Fibroblast of skin of left biceps (primary cell): ENCODE measurements around the gene KLK10.

Experiments used
- DNase-seq, 2 experiments: peaks; one replicate each; pipeline ENCODE4 v3.0.0-alpha.2; 2013; ENCODE audit warnings: low read depth in 2 of 2

The KLK10 gene, protein sequence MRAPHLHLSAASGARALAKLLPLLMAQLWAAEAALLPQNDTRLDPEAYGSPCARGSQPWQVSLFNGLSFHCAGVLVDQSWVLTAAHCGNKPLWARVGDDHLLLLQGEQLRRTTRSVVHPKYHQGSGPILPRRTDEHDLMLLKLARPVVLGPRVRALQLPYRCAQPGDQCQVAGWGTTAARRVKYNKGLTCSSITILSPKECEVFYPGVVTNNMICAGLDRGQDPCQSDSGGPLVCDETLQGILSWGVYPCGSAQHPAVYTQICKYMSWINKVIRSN

DNA sequence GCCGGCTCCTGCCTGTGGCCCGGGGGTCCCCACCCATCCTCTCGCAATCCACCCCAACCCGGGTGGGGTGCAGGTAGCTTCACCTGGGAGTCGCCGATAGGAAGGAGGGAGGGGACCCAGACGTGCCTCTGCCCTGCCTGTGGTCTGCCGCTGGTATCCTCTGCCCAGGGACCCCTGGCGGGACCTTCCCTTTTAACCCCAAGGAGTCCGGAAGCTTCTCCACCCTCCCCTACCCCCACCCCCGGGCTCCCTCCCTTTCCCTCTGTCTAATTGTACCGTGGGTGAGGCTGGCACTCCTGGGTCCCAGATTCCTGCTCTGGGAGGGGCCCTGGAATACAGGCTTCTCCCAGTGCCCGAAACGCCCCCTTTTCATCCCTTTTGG, at the start of gene KLK10:
TSS of gene KLK10 (minus strand) at position 166 of the 382 bp plus-strand sequence. CDS start 579 bp downstream, outside the sequence.
- DNase-seq: no peak

DNA sequence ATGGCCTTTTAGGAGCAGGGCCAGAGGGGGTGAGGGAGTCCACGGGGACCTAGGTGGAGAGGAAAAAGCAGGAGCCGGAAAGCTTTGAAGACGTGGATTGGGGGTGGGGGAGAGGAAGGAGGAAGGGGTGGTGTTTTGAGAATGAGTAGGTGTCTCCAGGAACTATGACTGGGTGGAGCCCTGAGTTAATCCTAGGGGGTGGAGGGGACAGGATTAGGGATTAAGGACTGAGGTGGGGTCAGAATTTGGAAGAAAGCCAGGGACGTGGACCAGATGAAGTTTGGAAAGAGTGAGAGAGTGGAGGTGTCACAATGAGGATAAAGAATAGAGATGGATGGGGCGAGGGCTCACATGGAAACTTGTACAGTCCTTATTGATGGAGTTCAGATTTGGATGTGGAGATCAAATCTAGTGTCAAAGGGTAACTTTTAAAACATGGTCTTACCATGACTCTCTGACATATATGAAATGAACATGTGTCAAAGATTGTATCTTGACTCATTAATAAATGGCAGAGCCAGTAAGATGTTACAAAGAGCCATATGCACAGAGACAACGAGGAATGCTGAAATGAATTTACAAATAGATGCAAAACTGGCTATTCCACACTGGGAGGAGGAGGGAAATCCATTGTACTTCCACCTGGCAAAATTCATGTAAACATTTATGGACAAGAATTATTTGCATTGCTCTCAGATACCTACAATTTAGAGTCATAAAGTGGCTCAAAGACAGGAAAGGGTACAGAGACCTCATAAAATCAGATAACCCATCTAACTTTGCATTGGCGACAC, 47.1 kb upstream of the KLK10 start:
- no peak for DNase-seq

DNA sequence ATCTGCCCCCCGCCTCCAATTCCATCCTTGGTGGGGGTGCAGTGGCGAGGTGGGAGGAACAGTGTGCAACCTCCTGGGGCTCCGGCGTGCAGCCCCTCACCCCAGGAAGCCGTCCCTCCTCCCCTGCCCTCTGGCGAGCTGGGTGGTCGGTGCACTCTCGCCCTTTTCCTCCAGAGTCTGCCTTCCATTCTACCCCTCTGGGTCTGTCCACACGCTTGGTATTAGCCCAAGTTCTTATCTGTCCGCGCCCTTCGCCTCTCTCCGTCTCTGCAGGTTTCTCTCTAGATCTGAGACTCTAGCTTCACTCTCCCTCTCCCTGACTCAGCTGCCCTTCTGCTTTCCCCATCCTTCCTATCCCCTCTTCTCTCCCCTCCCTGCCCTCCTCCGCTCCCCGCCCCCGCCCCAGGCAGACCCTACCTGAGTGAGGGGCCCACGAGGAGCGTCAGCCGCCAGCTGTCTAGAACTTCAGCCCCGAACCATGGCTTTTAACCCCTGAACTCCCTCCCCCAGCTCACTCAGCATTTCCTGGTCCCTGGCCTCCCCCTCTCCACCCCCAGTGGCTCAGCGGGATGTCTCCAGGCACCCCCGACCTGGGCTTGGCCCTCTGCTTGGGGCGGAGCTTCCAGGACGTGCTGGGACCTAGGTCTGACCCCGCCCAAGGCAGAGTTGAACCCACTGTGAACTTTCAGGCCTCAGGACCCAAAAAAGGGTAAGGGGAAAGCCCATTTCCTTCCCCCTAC, 45.9 kb upstream of the KLK10 start:
- DNase-seq: no peak

DNA sequence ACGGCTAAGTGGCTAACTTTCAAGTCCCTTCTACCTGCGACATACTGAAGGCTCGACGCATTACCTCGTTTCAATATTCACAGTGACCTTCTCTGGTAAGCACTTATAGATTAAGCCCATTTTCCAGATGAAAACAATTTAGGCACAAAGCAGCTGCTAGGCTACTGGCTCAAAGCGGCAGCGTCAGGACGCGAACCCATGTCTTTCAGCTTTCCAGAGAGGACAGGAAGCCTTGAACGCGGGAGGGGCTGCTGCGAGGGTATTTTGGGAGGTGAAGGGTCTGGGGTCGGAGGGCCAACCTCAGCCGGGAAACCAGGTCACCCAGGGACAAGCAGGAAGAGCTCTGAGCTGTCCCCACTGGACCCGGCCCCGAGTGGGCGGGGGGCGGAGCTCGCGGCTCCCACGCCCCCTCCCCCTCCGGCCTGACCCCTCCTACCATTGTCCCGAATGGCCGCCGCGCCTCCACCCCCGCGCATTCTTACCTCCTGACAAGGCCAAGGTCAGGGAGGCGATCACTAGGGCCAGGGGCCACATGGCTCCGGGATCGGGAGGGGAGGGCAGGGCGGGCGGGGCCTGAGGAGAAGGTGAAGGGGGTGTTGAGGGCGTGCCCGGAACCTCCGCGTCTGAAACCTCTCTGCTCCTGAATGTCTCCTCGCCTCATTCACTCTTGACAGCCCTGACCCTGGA, 45.2 kb upstream of the KLK10 start, which contains the start of gene KLK13:
TSS of gene KLK13 (minus strand) at position 559 of the 687 bp plus-strand sequence. CDS start at position 534, 25 bp downstream.
- no peak for DNase-seq

DNA sequence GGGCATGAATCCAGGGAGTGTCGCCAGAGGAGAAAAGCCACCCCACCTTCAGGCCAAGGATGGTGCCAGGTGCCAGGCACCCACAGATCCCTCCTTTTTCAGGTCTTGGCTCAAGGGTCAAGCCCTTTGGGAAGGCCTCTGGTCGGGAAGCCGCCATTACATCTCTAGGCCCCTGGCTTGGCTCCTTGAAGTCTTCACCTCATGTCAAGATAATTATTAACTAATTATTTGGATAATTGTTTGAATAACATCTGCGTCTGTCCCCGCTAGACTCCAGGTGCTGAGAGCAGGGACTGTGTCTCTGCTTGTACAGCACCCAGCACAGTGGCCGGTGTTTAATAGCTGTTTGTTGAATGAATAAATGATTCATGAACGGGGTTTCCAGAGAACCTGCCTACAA, 44.2 kb upstream of the KLK10 start:
- no peak for DNase-seq

DNA sequence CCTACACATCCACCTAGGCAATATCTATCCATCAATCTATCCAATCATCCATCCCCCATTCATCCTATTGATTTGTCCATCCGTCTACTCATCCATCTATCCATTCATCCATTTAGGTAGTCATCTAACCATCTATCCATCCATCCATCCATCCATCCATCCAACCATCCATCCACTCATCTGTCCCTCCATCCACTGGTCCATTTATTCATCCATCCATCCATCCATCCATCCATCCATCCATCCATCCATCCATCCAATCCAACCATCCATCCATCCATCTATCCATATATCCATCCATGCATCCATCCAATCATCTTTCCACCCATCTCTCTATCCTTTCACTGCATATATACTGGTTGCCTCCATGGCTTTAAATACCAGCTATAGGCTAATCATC, 41.5 kb upstream of the KLK10 start:
- DNase-seq: no peak

DNA sequence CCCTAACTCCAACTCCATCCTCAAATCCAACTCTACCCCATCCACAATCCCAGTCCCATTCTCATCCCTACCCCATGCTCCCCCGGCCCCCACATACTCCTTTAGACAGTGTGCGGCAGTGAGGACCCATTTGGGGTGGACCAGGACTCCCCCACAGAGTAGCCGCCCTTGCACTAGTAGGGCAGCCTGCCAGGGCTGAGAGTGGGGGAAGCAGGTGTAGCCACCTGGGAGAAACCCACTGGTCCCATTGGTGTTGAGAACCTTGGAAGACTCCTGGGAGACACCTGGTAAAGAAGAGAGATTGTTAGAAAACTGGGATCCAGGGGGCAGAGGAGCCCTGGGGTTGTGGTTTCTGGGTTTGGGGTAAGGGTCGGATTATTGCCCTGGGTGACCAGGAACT, 40.8 kb upstream of the KLK10 start:
- no peak for DNase-seq

DNA sequence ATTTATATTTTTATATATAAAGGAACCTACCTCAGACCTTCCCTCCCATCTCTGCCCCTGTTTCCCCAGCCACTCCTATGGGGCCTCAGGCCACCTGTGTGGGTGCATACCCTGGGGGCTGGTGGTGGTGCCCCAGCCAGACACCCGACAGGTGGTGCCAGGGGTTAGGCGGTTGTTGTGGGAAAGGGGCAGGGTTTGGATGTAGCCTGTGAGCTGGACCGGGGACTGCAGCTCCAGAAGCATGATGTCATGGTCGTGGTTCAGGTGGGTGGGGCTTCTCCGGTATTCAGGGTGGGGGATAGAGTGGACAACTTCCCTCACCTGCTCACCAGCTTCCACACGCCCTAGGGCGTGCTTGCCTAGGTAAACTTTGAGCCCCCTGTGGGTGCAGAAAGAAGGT, 40.2 kb upstream of the KLK10 start:
- DNase-seq: no peak

DNA sequence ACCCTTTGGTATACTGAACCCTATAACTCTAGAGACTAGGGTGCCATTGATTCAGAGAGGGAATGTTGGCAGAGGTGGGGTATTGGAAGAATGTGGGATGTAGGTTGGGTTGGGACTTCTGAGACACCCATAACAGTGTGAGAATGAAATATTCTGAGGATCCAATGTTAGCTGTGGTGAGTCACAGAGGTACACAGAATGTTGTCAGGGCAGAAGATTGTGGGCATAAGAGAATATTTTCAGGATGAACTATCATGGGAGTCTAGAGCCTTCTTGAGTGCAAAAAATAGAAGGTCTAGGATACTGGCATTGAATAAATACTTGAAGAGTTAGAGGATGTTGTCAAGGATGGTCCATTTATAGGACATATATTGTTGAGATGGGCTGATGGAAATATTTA, 36.4 kb upstream of the KLK10 start:
- no peak for DNase-seq

DNA sequence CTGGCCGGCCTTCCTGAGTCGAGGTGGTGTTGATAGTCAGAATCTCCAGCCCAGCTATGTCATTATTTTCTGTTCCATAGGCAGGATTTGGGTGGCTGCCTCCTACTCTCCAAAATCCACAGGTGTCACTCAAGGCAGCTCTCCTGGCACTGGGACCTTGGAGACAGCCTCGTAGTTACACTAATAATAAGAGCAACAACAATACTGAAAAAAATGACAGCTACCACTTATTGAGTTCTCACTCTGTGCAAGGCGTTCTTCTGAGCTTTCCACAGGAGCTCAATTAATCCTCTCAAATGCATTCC, 27.5 kb upstream of the KLK10 start:
- DNase-seq: no peak

DNA sequence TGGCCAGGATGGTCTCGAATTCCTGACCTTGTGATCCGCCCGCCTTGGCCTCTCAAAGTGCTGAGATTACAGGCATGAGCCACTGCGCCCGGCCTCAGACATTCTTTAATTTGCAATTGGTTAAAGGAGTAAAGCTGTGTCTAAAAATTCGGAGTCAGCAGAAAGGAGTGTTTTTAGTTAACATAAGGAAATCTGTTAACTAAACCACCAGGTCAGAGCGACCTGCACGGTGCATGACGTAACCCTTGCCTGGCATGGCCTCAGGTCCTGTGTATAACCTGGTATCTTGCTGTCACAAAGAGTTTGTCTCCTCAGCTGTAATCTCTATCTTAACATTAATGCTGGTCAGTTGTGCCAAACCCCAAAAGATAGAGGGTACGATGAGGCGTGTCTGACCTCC, 24.8 kb upstream of the KLK10 start:
- no peak for DNase-seq

DNA sequence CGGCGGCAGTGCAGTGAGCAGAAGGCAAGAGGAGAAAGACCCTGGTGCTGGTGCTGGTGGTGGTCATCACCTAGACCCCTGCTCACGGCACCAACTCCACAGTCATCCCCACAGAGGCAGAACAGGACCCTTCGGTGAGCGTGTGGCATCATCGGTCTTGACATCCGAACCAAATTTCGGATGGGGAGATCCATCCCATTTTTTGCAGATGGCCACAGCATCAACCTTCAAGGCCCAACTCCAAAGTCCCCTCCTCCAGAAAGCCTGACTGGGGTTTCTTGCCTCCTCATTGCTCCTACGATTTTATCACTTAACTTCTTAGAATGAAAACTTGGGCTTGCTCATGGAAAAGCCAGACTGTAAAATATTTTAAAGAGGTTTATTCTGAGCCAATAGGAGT, 24.0 kb upstream of the KLK10 start:
- DNase-seq: no peak

DNA sequence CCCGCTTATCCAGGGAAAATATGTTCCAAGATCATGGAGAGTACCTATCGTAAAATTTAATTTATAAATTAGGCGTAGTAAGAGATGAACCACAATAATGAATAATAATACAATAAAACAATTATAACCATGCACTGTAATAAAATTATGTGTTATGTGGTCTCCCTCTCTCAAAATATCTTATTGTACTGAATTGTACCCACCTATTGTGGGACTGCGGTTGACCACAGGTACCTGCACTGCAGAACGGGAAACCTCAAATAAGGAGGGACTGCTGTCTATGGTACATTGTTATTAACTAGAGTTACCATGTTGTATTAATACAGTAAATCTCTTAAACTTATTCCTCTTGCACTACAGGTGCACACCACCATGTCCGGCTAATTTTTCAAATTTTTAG, 20.6 kb upstream of the KLK10 start:
- no peak for DNase-seq

DNA sequence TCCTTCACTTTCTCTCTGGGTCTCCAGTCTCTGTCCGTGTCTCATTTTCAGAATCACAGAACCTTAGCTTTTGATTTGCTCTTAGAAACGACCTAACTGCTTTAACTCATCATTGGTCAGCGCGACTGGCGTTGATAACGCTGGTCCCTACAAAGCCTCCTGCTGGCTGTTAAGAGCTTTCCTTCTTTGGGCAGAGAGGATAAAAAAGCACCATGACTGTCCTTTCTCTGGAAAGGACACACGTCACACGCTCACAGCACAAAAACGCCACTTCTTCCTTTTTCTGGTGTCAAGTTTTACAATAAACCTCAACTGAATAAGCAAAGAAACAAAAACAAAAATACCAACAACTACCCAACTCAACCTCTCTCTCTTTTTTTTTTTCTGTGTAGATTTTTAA, 17.0 kb upstream of the KLK10 start:
- no peak for DNase-seq

DNA sequence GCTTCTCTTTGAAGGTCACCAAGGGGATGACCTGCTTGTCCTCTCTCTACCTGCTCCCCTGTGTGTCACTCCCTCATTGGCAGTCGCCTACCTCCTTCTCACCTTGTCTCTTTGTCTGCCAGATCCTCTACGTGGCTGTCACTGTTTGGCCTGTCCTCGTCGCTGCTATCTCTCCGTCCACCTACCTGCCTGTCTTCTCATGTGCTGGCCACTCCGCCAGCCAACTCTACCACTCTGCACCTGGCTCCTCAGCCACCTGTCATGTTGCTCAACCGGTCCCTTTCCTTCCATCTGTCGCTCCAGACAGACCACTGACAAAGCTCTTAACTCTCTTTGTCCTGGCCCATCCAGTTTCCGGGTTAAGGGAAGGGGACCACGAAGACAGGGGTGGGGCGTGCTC, 15.2 kb upstream of the KLK10 start, which contains the start of gene KLK12:
TSS of gene KLK12 (minus strand) at position 299 of the 400 bp plus-strand sequence. CDS start 381 bp downstream, outside the sequence.
- no peak for DNase-seq

DNA sequence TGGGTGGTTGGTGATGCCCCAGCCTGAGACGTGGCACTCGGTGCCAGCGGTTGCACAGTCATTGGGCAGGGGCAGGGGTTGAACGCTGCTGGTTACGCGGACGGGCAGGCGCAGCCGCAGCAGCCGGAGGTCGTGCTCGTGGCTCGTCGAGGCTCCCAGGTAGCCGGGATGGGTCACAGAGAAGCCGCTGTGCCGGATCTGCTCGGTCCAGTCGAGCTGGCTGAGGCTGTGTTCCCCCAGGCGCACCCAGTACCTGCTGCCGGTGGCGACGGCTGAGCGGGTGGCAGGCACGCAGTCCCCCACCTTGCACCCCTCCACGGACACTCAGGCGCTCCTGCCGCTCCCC, 12.3 kb upstream of the KLK10 start:
- no peak for DNase-seq

DNA sequence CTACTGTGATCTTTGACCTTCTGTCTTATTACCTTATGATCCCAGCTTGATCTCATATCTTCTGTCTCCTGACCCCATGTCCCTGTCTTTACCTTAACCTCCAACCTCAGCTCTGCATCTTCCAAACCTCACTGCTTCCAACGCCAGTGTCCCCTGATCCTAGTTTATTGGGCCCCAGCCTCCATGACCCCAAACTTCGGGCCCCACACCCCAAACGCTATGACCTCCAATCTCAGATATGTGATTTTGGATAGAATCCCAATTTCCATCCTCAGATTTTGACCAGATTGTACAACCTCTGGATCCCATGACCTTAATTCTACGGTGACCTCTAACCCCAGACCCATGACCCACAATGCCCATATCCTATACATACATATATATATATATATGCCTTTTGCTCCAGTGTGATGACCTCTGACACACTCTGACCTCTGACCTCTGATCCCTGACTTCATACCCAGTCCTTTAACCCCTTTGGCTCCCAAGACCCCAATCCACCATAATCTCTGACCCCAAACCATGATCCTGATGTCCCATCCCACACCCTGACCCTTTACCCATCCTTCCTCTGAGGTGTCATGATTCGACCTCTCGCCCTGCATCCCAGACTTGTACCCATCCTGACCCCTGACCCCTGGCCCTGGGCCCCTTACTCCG, 11.8 kb upstream of the KLK10 start:
- no peak for DNase-seq

DNA sequence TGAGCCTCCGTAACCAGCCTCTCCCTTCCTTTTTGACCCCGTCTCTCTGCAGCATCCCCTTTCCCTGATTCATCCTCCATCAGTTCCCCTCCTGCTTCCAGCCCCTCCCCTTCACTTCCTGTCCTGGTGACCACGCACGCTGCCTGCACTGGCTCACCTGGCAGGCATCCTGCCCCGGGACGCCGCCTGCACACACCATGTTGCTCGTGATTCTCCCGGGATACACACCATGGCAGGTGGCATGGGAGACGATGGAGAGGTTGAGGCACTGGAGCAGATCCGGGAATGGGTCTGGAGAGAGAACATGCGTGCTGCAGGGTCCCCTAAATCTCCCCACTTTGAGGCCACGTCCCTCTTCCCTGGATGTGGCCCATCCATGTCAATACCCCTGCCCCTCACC, 11.1 kb upstream of the KLK10 start:
- no peak for DNase-seq

DNA sequence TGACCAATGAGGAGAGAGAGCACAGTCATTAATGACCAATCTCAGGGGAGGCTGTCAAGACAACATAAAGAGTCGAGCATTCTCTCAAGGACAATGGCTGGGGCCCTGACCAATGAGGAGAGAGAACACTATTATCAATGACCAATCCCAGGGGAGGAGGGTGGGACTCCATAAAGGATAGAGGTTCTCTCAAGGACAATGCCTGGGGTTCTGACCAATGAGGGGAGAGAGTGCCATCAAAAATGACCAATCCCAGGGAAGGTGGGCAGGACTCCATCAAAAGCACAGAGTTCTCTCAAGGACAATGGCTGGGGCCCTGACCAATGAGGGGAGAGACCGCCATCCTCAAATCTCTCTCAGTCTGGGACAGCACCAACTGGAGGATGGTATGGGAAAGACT, 10.2 kb upstream of the KLK10 start:
- DNase-seq: no peak

DNA sequence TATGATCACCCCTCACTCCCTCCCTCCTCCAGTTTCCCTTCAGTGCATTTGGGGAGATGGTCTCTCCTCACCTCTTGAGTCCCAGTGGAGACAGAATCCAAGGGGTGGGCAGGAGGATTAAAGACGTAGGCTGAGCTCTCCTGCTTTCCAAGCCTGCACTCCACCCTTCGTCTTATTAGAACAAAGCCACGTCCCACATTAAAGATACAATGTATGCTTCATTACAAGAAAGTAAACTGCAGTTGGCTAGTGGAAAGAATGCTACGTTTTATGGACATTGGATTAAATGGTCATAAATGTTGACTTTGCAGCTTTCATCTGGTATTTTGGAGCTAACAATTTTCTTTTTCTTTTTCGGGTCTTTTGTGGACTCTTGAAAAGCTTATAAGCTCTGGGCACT, 8.4 kb upstream of the KLK10 start:
- DNase-seq: no peak

DNA sequence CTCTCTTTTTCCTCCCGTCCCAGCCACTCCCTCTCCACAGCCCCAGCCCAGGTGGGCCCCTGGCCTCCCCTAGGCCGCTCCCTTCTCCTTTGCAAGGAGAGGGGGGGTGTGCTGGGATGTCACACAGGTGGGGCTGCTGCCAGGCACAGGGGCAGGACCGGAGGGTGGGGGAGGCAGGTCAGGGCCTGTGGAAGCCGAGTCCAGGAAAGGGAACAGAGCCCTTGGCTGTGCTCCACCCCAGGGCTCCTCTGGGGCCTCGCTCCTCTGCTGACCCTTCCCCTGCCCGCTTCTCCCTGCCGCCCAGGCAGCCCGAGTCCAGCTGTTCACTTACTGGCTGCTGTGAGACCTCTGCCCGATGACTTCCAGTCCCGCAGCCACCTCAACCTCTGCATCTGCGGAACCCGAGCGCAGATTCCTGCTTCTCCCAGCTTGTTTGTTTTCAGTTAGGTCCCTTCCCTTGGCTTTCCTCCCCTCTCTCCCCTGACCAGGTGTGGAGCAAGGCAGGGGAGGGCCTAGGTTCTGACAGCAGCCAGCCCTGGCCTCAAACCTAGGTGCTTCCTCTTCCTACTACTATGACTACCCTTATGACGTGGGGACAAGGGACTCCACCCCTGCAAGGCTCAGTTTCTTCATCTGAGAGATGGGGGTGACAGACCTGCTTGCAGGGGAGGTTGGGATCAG, 7.8 kb upstream of the KLK10 start:
- DNase-seq: no peak
